Measurements from ENCODE around the gene TMEM165. TPM values are rescaled to one million over a fixed set of nuclear protein-coding genes. Genes with fewer than 3 reads are reported as not detected.
A peak's percentile ranks its signal among the peaks of the same experiment; 100 is the strongest.

The TMEM165 gene
- total and polyA plus RNA-seq, 2 donors (not counting 3 experiments of a cell fraction or from before 2014, with no cell fraction given), result 144 to 177 TPM

- ChIA-PET POLR2A (interaction anchor here (1.4 kb wide), 1 partner anchor 9 kb away, joined by 4 read pairs; the partner anchor contains the start of gene TMEM165), CTCF (interaction anchor here (1.4 to 3.1 kb wide), 4 partner anchors 9 to 415 kb away, joined by 3 to 9 read pairs (median 6); partner anchors contain the start of gene TMEM165)
- Histone ChIP-seq H3K27me3 (ENCODE audit: control insufficient read depth in 2 of 2, insufficient read depth in 2 of 2, low read length in 2 of 2) (no peaks in the 10 kb centered on the region), H3K9ac (replicated peaks; ENCODE audit: extremely low read depth, insufficient read depth, low read length) (no peak overlapping the region), H3K4me2 (ENCODE audit: insufficient read depth, low read length) (no peak overlapping the region), H3K79me2 (ENCODE audit: control insufficient read depth, insufficient read depth, low read length) (no peaks in the 10 kb centered on the region), H3K9me1 (replicated peaks; ENCODE audit: control insufficient read depth, extremely low read depth, insufficient read depth, low read length) (no peaks in the 10 kb centered on the region), H3K4me3 (replicated peaks in 1 of 3; ENCODE audit: insufficient read depth in 1 of 3, low read depth in 1 of 3, low read length in 3 of 3) (no peak overlapping the region), H3K9me3 (replicated peaks; ENCODE audit: control insufficient read depth, insufficient read depth, low read length) (no peaks in the 10 kb centered on the region), H3K27ac (ENCODE audit: insufficient read depth, low read depth, low read length) (no peak overlapping the region), H3K36me3 (ENCODE audit: control insufficient read depth in 2 of 2, extremely low read depth in 1 of 2, insufficient read depth in 2 of 2, low read length in 2 of 2) (no peaks in the 10 kb centered on the region), H4K20me1 (replicated peaks; ENCODE audit: control insufficient read depth, extremely low read depth, insufficient read depth, low read length) (no peaks in the 10 kb centered on the region), H2AFZ (ENCODE audit: low read depth, low read length) (no peak overlapping the region), H3K4me1 (ENCODE audit: control insufficient read depth, extremely low read depth, insufficient read depth, low read length) (no peaks in the 10 kb centered on the region)
- intact Hi-C loops (cut with micrococcal nuclease), result no loop called here
- dilution Hi-C loops (cut with MboI; ENCODE audit: extremely low pct_ligation_motif_present, low sequenced_read_pairs), result no loop called here
- DNase-seq (ENCODE audit: low read depth, low spot score) (peak; percentile 21), FAIRE-seq (peak; percentile 61)
- BruUV-seq (replicated peaks), result no TSS peak
- no peak for TF ChIP-seq MAX (IDR thresholded peaks at IDR 0.05; ENCODE audit: insufficient read depth, insufficient read length)
Measured at GRCh38 chr4:55386073-55386472, 9.7 kb upstream of the TMEM165 start.

- H2AFZ ChIP-seq (ENCODE audit: low read depth, low read length), result no peak overlapping the region
- BruUV-seq (replicated peaks), result no TSS peak
- TF ChIP-seq POLR2A (IDR thresholded peaks at IDR 0.05; ENCODE audit: low read depth, low read length) (no peak), JUN (IDR thresholded peaks at IDR 0.05; ENCODE audit: borderline replicate concordance, insufficient read depth, insufficient read length, low read depth) (no peak), MYC (IDR thresholded peaks at IDR 0.05; ENCODE audit: low read depth, low read length) (no peak), MAX (IDR thresholded peaks at IDR 0.05; ENCODE audit: insufficient read depth, insufficient read length) (no peak), FOS (IDR thresholded peaks at IDR 0.05; ENCODE audit: borderline replicate concordance, insufficient read depth, low read length) (no peak), GATA2 (IDR thresholded peaks at IDR 0.05; ENCODE audit: insufficient read depth, insufficient read length, low read depth, low read length) (no peak), POLR2AphosphoS5 (IDR thresholded peaks at IDR 0.05; ENCODE audit: insufficient read depth, low read depth, low read length) (no peak), EZH2 (IDR thresholded peaks at IDR 0.05; ENCODE audit: borderline replicate concordance, low read depth, low read length, severe bottlenecking) (no peak), CTCF (IDR thresholded peaks at IDR 0.05; ENCODE audit: extremely low read depth in 1 of 2, insufficient read depth in 1 of 2, low read depth in 1 of 2, low read length in 2 of 2) (no peak)
- no peaks in the 10 kb centered on the region for H3K4me1 ChIP-seq (ENCODE audit: control insufficient read depth, extremely low read depth, insufficient read depth, low read length)
- no peaks in the 10 kb centered on the region for H3K9me3 ChIP-seq (replicated peaks; ENCODE audit: control insufficient read depth, insufficient read depth, low read length)
- no peak overlapping the region for H3K4me3 ChIP-seq (replicated peaks in 1 of 3; ENCODE audit: insufficient read depth in 1 of 3, low read depth in 1 of 3, low read length in 3 of 3)
- no peak overlapping the region for H3K9ac ChIP-seq (replicated peaks; ENCODE audit: extremely low read depth, insufficient read depth, low read length)
- no peaks in the 10 kb centered on the region for H3K36me3 ChIP-seq (ENCODE audit: control insufficient read depth in 2 of 2, extremely low read depth in 1 of 2, insufficient read depth in 2 of 2, low read length in 2 of 2)
- H4K20me1 ChIP-seq (replicated peaks; ENCODE audit: control insufficient read depth, extremely low read depth, insufficient read depth, low read length), result no peaks in the 10 kb centered on the region
- dilution Hi-C loops (cut with MboI; ENCODE audit: extremely low pct_ligation_motif_present, low sequenced_read_pairs), result no loop called here
- H3K4me2 ChIP-seq (ENCODE audit: insufficient read depth, low read length), result no peak overlapping the region
- FAIRE-seq, result no peak
- ChIA-PET POLR2A (interaction anchor here (1.4 kb wide), 1 partner anchor 9 kb away, joined by 4 read pairs; the partner anchor contains the start of gene TMEM165), CTCF (interaction anchor here (1.0 to 3.1 kb wide), 4 partner anchors 9 to 415 kb away, joined by 3 to 9 read pairs (median 6); partner anchors contain the start of genes SRD5A3 and TMEM165)
- intact Hi-C loops (cut with micrococcal nuclease), result no loop called here
- no peak for DNase-seq (ENCODE audit: low read depth, low spot score)
- no peaks in the 10 kb centered on the region for H3K79me2 ChIP-seq (ENCODE audit: control insufficient read depth, insufficient read depth, low read length)
- no peaks in the 10 kb centered on the region for H3K9me1 ChIP-seq (replicated peaks; ENCODE audit: control insufficient read depth, extremely low read depth, insufficient read depth, low read length)
- no peak overlapping the region for H3K27ac ChIP-seq (ENCODE audit: insufficient read depth, low read depth, low read length)
- H3K27me3 ChIP-seq (ENCODE audit: control insufficient read depth in 2 of 2, insufficient read depth in 2 of 2, low read length in 2 of 2), result no peaks in the 10 kb centered on the region
Measured at GRCh38 chr4:55386840-55387239, 8.9 kb upstream of the TMEM165 start.

Data from endothelial cell of umbilical vein (primary cell).